CD14-positive monocyte (primary cell): ENCODE data around the gene TGM1. TPM values are rescaled to one million over a fixed set of nuclear protein-coding genes. Genes with fewer than 3 reads are reported as not detected.

Experiments used
- DNase-seq, 3 donors: peaks; one replicate each; pipeline ENCODE4 v3.0.0-alpha.2; 2011 to 2022
- H2AFZ ChIP-seq: 2 replicates; pipeline ENCODE4 v1.6.0; 2012; ENCODE audit warnings: mild to moderate bottlenecking, low read depth, low read length, inconsistent platforms; ENCODE audit not compliant: insufficient read depth, poor library complexity, severe bottlenecking
- H3K27ac ChIP-seq, 2 donors: 1 replicate in 1 of 2; 2 replicates in 1 of 2; pipeline ENCODE4 v1.5.1; 2012 to 2013; ENCODE audit warnings: low read length in 2 of 2, control low read depth in 1 of 2, inconsistent platforms in 1 of 2, low read depth in 1 of 2, mild to moderate bottlenecking in 1 of 2
- H3K27me3 ChIP-seq, 2 donors: one replicate each; pipeline versions ENCODE4 v1.6.0 to v1.6.1; 2011 to 2013; ENCODE audit warnings: low read length in 2 of 2; ENCODE audit not compliant: control insufficient read depth in 2 of 2, insufficient read depth in 2 of 2
- H3K36me3 ChIP-seq, 2 donors: replicated peaks in 1 of 2; 1 replicate in 1 of 2; 2 replicates in 1 of 2; pipeline versions ENCODE4 v1.5.1 to v1.6.1; 2012 to 2013; ENCODE audit warnings: low read length in 2 of 2, control low read depth in 1 of 2, inconsistent platforms in 1 of 2, mild to moderate bottlenecking in 1 of 2; ENCODE audit not compliant: insufficient read depth in 2 of 2, control insufficient read depth in 1 of 2
- H3K4me1 ChIP-seq, 2 donors: 1 replicate in 1 of 2; 2 replicates in 1 of 2; pipeline versions ENCODE4 v1.5.1 to v1.6.1; 2012 to 2013; ENCODE audit warnings: low read length in 2 of 2, control low read depth in 1 of 2, inconsistent platforms in 1 of 2, mild to moderate bottlenecking in 1 of 2, moderate library complexity in 1 of 2; ENCODE audit not compliant: insufficient read depth in 2 of 2, control insufficient read depth in 1 of 2
- H3K4me2 ChIP-seq: replicated peaks from 2 replicates; pipeline ENCODE3; 2012; ENCODE audit warnings: low read length, moderate library complexity, mild to moderate bottlenecking; ENCODE audit not compliant: poor library complexity, severe bottlenecking; ENCODE audit errors: extremely low read depth
- H3K4me3 ChIP-seq, 3 experiments: fragments of 200-600 bp in 1 of 3; sonication (generic) in 1 of 3; replicated peaks in 1 of 3; 1 replicate in 2 of 3; 2 replicates in 1 of 3; pipeline ENCODE4 v1.5.1; 2011 to 2013; ENCODE audit warnings: low read length in 3 of 3, mild to moderate bottlenecking in 3 of 3, control low read depth in 2 of 3, low read depth in 2 of 3, inconsistent platforms in 1 of 3, moderate library complexity in 1 of 3
- H3K79me2 ChIP-seq: 2 replicates; pipeline ENCODE4 v1.6.0; 2012; ENCODE audit warnings: mild to moderate bottlenecking, control low read depth, inconsistent platforms, low read length, moderate library complexity; ENCODE audit not compliant: insufficient read depth
- H3K9ac ChIP-seq: 2 replicates; pipeline ENCODE4 v1.6.0; 2017; ENCODE audit warnings: low read length, mild to moderate bottlenecking; ENCODE audit not compliant: insufficient read depth, poor library complexity, severe bottlenecking
- H3K9me3 ChIP-seq, 2 donors: replicated peaks in 1 of 2; 1 replicate in 1 of 2; 2 replicates in 1 of 2; pipeline versions ENCODE4 v1.5.1 to v1.6.1; 2012 to 2013; ENCODE audit warnings: low read length in 2 of 2, control low read depth in 1 of 2; ENCODE audit not compliant: control insufficient read depth in 1 of 2, insufficient read depth in 1 of 2
- H4K20me1 ChIP-seq: 2 replicates; pipeline ENCODE4 v1.6.0; 2012; ENCODE audit warnings: mild to moderate bottlenecking, low read length, control low read depth, moderate library complexity; ENCODE audit not compliant: insufficient read depth
- H3K27ac Mint-ChIP-seq, 7 donors: one replicate each; pipeline ENCODE4 v1.8.0; 2020; ENCODE audit warnings: mild to moderate bottlenecking in 7 of 7, mixed read lengths in 7 of 7, moderate library complexity in 6 of 7, inconsistent platforms in 2 of 7
- H3K27me3 Mint-ChIP-seq, 3 donors: one replicate each; pipeline ENCODE4 v1.8.0; 2021 to 2022; ENCODE audit warnings: low read depth in 3 of 3, mild to moderate bottlenecking in 3 of 3, mixed read lengths in 3 of 3, moderate library complexity in 3 of 3, inconsistent platforms in 1 of 3
- H3K36me3 Mint-ChIP-seq, 2 donors: one replicate each; pipeline ENCODE4 v1.8.0; 2020; ENCODE audit warnings: mixed read lengths in 2 of 2, inconsistent platforms in 1 of 2, mild to moderate bottlenecking in 1 of 2
- H3K4me1 Mint-ChIP-seq: one replicate; pipeline ENCODE4 v1.8.0; 2020; ENCODE audit warnings: mild to moderate bottlenecking, mixed read lengths
- H3K4me3 Mint-ChIP-seq, 2 donors: one replicate each; pipeline ENCODE4 v1.8.0; 2020; ENCODE audit warnings: mild to moderate bottlenecking in 2 of 2, mixed read lengths in 2 of 2, moderate library complexity in 1 of 2
- H3K9me3 Mint-ChIP-seq, 7 donors: one replicate each; pipeline ENCODE4 v1.8.0; 2020 to 2022; ENCODE audit warnings: mixed read lengths in 7 of 7, mild to moderate bottlenecking in 6 of 7, moderate library complexity in 6 of 7, inconsistent platforms in 2 of 7
- WGBS: methylation state at CpG from one replicate; pipeline ENCODE4 v1.1.5; 2013; ENCODE audit warnings: missing lambda C conversion rate; ENCODE audit not compliant: insufficient coverage; 5-methylcytosine and 5-hydroxymethylcytosine counted together
- intact Hi-C, 2 donors: fragments of 100-400 bp; cut with micrococcal nuclease; formaldehyde crosslinking; loops; one replicate each; pipeline versions ENCODE4 v1.15.0 to v1.15.1; 2023
- polyA plus RNA-seq, 3 donors: library from polyadenylated mRNA; depleted of rRNA in 1 of 3; unstranded in 2 of 3; stranded (reverse) in 1 of 3; fragments of 300-500 nt in 2 of 3; fragments of >200 nt in 1 of 3; fragmentation: Illumina TruSeq in 2 of 3; gene quantifications; 1 replicate in 2 of 3; 2 replicates in 1 of 3; pipeline ENCODE4 v1.2.3, GENCODE V29; 2012 to 2021
- TF ChIP-seq, protein P1 (sequence below): fragments of 200-600 bp; IDR thresholded peaks from one replicate; pipeline ENCODE4 v1.8.0; 2022; ENCODE audit warnings: antibody characterized with exemption, mild to moderate bottlenecking

Gene TGM1
- polyA plus RNA-seq, 3 donors, result 7.8 TPM; not detected in 2

- Mint-ChIP-seq H3K4me3 (no peak overlapping the region), H3K27ac (peak overlapping the region in 3 of 7 donors; percentile 27 to 70 (median 59)), H3K4me1 (no peaks in the 10 kb centered on the region), H3K36me3 (peaks cover 68 to 81% of the 10 kb centered on the region in 2 donors), H3K9me3 (no peaks in the 10 kb centered on the region), H3K27me3 (peaks cover 0 to 3% (median 0%) of the 10 kb centered on the region in 3 donors)
- H3K79me2 ChIP-seq, result no peaks in the 10 kb centered on the region
- intact Hi-C loops, result no loop called here
- H3K9me3 ChIP-seq, result no peaks in the 10 kb centered on the region
- no peak overlapping the region for H3K27ac ChIP-seq
- H3K36me3 ChIP-seq, result peaks cover 44 to 80% of the 10 kb centered on the region in 2 donors
- 99% methylated on average over 12 of the region's 18 CpGs for WGBS
- DNase-seq, result no peak
- no peak overlapping the region for H2AFZ ChIP-seq
- H3K4me3 ChIP-seq, result no peak overlapping the region
- H3K4me1 ChIP-seq, result no peaks in the 10 kb centered on the region
- H4K20me1 ChIP-seq, result no peaks in the 10 kb centered on the region
- no peak overlapping the region for H3K4me2 ChIP-seq
- H3K9ac ChIP-seq, result no peak overlapping the region
- TF ChIP-seq, protein P1, sequence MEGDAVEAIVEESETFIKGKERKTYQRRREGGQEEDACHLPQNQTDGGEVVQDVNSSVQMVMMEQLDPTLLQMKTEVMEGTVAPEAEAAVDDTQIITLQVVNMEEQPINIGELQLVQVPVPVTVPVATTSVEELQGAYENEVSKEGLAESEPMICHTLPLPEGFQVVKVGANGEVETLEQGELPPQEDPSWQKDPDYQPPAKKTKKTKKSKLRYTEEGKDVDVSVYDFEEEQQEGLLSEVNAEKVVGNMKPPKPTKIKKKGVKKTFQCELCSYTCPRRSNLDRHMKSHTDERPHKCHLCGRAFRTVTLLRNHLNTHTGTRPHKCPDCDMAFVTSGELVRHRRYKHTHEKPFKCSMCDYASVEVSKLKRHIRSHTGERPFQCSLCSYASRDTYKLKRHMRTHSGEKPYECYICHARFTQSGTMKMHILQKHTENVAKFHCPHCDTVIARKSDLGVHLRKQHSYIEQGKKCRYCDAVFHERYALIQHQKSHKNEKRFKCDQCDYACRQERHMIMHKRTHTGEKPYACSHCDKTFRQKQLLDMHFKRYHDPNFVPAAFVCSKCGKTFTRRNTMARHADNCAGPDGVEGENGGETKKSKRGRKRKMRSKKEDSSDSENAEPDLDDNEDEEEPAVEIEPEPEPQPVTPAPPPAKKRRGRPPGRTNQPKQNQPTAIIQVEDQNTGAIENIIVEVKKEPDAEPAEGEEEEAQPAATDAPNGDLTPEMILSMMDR, result no peak
- H3K27me3 ChIP-seq, result no peaks in the 10 kb centered on the region
Measured at GRCh38 chr14:24258548-24259265, 4.3 kb downstream of the TGM1 start.

DNA sequence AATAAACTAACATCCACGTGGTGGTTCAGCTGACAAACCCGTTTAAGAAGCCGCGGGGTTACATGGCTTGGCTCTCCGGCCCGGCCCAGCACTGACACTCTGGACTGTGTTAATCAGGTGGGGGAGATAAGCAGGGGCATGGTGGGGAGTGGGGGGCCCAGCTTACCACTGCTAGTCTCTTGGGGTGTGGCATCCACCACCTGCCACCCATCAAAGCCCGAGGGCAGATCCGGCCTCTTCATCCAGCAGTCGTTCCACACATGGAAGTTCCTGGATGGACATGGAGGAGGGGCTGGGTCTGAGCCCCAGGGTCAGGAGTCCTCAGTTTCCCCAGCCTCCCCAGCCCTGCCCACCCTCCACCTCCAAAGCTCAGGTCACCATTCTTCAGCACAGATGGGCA lies 4.9 kb downstream of the TGM1 start:
- Histone ChIP-seq H3K27me3 (no peaks in the 10 kb centered on the region), H2AFZ (no peak overlapping the region), H3K4me1 (no peaks in the 10 kb centered on the region), H4K20me1 (no peaks in the 10 kb centered on the region), H3K9me3 (no peaks in the 10 kb centered on the region), H3K79me2 (no peaks in the 10 kb centered on the region), H3K4me2 (no peak overlapping the region), H3K9ac (no peak overlapping the region), H3K36me3 (peaks cover 43 to 81% of the 10 kb centered on the region in 2 donors), H3K4me3 (no peak overlapping the region), H3K27ac (no peak overlapping the region)
- Mint-ChIP-seq H3K27me3 (peaks cover 0 to 3% (median 0%) of the 10 kb centered on the region in 3 donors), H3K4me1 (no peaks in the 10 kb centered on the region), H3K4me3 (no peak overlapping the region), H3K27ac (no peak overlapping the region), H3K9me3 (no peaks in the 10 kb centered on the region), H3K36me3 (peaks cover 71 to 84% of the 10 kb centered on the region in 2 donors)
- DNase-seq, result no peak
- TF ChIP-seq, protein P1, result no peak
- intact Hi-C loops, result no loop called here
- WGBS, result no CpG with 5 or more reads among the region's 9 CpGs
